ENCODE data around the gene MBD4. TPM values are rescaled to one million over a fixed set of nuclear protein-coding genes. Genes with fewer than 3 reads are reported as not detected.

The MBD4 gene
- total RNA-seq, 6 donors from 2014 or later = 22.3 to 43.2 (median 34.6) TPM

GRCh38 chr3:129419476-129419875, 20.3 kb downstream of the MBD4 start:
- Histone ChIP-seq H3K27ac (no peak overlapping the region), H3K36me3 (no peaks in the 10 kb centered on the region), H3K4me3 (no peak overlapping the region), H3K9me3 (no peaks in the 10 kb centered on the region), H3K4me1 (peaks cover 0 to 7% (median 2%) of the 10 kb centered on the region in 4 donors), H3K27me3 (no peaks in the 10 kb centered on the region)
- ATAC-seq (ENCODE audit: low FRiP score in 2 of 2) (no peak), DNase-seq (no peak)
- 82 to 88% methylated on average over 4 of the region's 4 CpGs for WGBS, 2 donors
- TF ChIP-seq EP300 (IDR thresholded peaks at IDR 0.05) = no peak
- TF ChIP-seq, protein P1, sequence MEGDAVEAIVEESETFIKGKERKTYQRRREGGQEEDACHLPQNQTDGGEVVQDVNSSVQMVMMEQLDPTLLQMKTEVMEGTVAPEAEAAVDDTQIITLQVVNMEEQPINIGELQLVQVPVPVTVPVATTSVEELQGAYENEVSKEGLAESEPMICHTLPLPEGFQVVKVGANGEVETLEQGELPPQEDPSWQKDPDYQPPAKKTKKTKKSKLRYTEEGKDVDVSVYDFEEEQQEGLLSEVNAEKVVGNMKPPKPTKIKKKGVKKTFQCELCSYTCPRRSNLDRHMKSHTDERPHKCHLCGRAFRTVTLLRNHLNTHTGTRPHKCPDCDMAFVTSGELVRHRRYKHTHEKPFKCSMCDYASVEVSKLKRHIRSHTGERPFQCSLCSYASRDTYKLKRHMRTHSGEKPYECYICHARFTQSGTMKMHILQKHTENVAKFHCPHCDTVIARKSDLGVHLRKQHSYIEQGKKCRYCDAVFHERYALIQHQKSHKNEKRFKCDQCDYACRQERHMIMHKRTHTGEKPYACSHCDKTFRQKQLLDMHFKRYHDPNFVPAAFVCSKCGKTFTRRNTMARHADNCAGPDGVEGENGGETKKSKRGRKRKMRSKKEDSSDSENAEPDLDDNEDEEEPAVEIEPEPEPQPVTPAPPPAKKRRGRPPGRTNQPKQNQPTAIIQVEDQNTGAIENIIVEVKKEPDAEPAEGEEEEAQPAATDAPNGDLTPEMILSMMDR (IDR thresholded peaks at IDR 0.05) = no peak
- TF ChIP-seq POLR2AphosphoS5 (IDR thresholded peaks at IDR 0.05) = no peak
- no peak for TF ChIP-seq POLR2A (IDR thresholded peaks at IDR 0.05)

- no peaks in the 10 kb centered on the region for H3K27me3 ChIP-seq
- no peaks in the 10 kb centered on the region for H3K9me3 ChIP-seq
- H3K4me1 ChIP-seq = peaks cover 0 to 4% (median 0%) of the 10 kb centered on the region in 4 donors
- no peaks in the 10 kb centered on the region for H3K36me3 ChIP-seq
- WGBS, 2 donors = 91 to 92% methylated on average over 14 of the region's 14 CpGs
- H3K27ac ChIP-seq = peak overlapping the region in 3 of 4 donors; percentile 13 to 49 (median 41)
- ATAC-seq (ENCODE audit: low FRiP score in 2 of 2) (no peak), DNase-seq (no peak)
- no peak for TF ChIP-seq POLR2A (IDR thresholded peaks at IDR 0.05)
- TF ChIP-seq, protein P1 (IDR thresholded peaks at IDR 0.05) = no peak
- no peak for TF ChIP-seq EP300 (IDR thresholded peaks at IDR 0.05)
- no peak for TF ChIP-seq POLR2AphosphoS5 (IDR thresholded peaks at IDR 0.05)
- H3K4me3 ChIP-seq = no peak overlapping the region
Observed at GRCh38 chr3:129418041-129418973, 21.4 kb downstream of the MBD4 start.

DNA sequence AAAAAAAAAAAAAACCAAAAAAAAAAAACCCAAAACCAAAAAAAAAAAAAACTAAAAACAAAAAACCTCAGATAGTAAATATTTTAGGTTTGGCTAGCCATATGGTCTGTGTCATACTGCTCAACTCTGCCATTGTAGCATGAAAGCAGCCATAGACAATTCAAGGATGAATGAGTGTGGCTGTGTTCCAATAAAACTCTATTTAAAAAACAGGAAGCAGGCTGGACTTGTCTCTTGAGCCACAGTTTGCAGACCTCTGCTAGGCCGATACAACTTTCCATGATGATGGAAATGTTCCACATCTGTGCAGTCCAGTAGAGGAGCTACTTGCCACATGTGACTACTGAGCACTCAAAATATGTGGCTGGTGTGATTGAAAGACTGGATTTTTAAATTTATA, 22.4 kb downstream of the MBD4 start:
- DNase-seq (no peak), ATAC-seq (ENCODE audit: low FRiP score in 2 of 2) (peak in 1 of 2 donors; percentile 46)
- Histone ChIP-seq H3K27me3 (no peaks in the 10 kb centered on the region), H3K4me1 (peaks cover 0 to 4% (median 0%) of the 10 kb centered on the region in 4 donors), H3K4me3 (no peak overlapping the region), H3K36me3 (no peaks in the 10 kb centered on the region), H3K9me3 (no peaks in the 10 kb centered on the region), H3K27ac (peak overlapping the region in 3 of 4 donors; percentile 13 to 49 (median 41))
- 13 to 50% methylated on average over 1 of the region's 1 CpG for WGBS, 2 donors
- TF ChIP-seq POLR2AphosphoS5 (IDR thresholded peaks at IDR 0.05) (no peak), POLR2A (IDR thresholded peaks at IDR 0.05) (no peak), EP300 (IDR thresholded peaks at IDR 0.05) (no peak)
- TF ChIP-seq, protein P1 (IDR thresholded peaks at IDR 0.05) = no peak

GRCh38 chr3:129416415-129416814, 23.3 kb downstream of the MBD4 start:
- DNase-seq (no peak), ATAC-seq (ENCODE audit: low FRiP score in 2 of 2) (no peak)
- H3K4me3 ChIP-seq = no peak overlapping the region
- H3K27ac ChIP-seq = peak overlapping the region in 1 of 4 donors; percentile 37
- TF ChIP-seq POLR2AphosphoS5 (IDR thresholded peaks at IDR 0.05) (no peak), POLR2A (IDR thresholded peaks at IDR 0.05) (no peak), EP300 (IDR thresholded peaks at IDR 0.05) (no peak)
- TF ChIP-seq, protein P1 (IDR thresholded peaks at IDR 0.05) = no peak
- H3K4me1 ChIP-seq = peaks cover 0 to 4% (median 0%) of the 10 kb centered on the region in 4 donors
- no peaks in the 10 kb centered on the region for H3K27me3 ChIP-seq
- H3K36me3 ChIP-seq = no peaks in the 10 kb centered on the region
- no peaks in the 10 kb centered on the region for H3K9me3 ChIP-seq
- 63 to 91% methylated on average over 4 of the region's 4 CpGs for WGBS, 2 donors

Measured in upper lobe of left lung (tissue), 6 donors.